GM21381 (cell line): ENCODE results near the gene EEF1AKMT3.

Source experiments
- ATAC-seq: cut with Tn5 transposase; IDR thresholded peaks from one replicate; pipeline ENCODE4 v1.9.1; 2021; ENCODE audit warnings: mild to moderate bottlenecking, moderate library complexity; ENCODE audit not compliant: unreplicated experiment

Gene EEF1AKMT3

DNA sequence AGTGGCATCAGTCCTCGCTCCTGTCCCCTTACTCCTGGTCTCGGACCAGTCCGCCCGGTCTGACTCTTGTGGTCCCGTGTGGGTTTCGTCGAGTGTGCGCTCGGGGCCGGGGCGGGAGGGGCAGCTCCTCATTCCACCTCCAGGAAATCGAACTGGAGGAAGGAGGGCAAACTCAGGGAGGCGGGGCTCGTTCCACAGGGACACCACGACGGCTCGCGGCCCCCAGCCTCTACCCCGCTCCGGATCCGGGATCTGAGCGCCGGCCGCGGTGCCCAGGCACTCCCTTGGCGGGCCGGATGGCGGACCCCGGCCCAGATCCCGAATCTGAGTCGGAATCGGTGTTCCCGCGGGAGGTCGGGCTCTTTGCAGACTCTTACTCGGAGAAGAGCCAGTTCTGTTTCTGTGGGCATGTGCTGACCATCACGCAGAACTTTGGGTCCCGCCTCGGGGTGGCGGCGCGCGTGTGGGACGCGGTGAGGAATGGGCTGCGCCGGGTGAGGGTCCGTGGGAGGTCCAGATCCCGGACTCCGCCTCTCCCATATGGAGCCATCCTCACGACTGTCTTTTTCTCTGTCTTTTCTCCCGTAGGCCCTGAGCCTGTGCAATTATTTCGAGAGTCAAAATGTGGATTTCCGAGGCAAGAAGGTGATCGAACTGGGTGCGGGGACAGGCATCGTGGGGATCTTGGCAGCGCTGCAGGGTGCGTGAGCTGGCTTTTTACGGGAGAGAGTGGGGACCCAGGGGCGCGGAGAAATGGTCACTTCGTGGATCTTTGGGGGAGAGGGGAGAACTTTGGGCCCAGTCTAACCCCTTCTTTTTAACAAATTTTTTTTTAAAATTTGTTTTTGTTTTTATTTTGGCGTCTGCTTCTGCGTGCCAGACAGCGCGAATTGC is at the start of gene EEF1AKMT3:
Gene EEF1AKMT3 (plus strand): TSS at position 186 of the 894 bp plus-strand sequence. CDS start 111 bp downstream, at position 297.
- ATAC-seq: peak; percentile 16

DNA sequence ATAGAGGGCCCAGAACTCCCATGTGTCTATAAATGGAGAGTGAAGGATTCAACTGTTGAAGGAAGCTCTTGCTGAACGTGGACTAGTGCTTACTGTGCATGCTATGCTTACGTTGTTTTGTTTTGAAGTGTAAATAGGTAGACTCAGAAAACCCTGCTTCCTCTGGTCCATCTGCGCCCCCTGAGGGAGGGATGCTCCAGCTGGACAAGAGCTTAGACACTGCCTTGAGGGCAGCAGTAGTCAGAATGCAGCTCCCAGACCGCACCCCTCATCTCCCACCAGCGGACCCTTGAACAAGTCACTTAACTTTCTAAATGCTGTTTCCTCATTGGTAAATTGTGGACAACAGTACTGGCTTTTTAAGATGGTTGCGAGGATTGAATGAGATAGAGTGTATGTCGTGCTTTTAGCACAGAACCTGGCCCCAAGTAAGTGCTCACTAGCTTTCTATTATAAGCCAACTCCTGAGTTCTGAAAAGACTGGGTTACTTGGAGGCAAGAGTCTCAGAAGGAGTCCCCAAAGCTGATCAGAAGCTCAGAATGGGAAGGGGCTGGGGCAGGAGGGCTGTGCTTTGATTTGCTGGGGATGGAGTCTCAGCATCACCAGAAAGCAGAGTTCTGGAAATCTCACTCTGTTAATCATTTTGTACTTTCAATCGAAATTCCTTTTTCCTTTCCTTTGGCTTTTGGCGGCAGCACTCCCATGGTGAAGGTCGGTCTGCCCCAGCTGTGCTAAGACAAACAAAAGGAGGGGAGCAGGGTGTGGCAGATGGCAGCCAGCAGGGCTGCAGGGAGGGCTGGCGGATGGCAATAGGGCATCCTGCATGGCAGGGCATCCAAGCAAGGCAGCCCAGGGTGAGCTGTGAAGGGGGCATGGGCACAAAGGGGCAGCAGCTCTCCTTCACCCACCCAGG is 49.4 kb upstream of the EEF1AKMT3 start:
- no peak for ATAC-seq

DNA sequence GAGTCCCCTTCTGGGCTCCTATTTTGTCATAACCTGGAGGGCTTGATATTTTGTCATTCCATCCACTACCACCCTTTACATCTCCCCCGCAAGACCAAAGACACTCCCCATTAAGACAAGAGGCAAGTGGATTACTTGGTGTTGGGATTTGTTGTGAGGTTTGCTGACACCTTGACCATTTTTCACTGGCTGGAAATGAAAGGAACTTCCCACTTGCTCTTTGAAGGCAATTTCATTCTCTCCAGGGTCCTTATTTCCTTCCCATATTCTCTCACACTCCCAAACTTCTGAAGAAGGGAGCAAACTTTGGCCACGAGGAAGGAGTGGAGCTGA is 48.8 kb upstream of the EEF1AKMT3 start:
- no peak for ATAC-seq

DNA sequence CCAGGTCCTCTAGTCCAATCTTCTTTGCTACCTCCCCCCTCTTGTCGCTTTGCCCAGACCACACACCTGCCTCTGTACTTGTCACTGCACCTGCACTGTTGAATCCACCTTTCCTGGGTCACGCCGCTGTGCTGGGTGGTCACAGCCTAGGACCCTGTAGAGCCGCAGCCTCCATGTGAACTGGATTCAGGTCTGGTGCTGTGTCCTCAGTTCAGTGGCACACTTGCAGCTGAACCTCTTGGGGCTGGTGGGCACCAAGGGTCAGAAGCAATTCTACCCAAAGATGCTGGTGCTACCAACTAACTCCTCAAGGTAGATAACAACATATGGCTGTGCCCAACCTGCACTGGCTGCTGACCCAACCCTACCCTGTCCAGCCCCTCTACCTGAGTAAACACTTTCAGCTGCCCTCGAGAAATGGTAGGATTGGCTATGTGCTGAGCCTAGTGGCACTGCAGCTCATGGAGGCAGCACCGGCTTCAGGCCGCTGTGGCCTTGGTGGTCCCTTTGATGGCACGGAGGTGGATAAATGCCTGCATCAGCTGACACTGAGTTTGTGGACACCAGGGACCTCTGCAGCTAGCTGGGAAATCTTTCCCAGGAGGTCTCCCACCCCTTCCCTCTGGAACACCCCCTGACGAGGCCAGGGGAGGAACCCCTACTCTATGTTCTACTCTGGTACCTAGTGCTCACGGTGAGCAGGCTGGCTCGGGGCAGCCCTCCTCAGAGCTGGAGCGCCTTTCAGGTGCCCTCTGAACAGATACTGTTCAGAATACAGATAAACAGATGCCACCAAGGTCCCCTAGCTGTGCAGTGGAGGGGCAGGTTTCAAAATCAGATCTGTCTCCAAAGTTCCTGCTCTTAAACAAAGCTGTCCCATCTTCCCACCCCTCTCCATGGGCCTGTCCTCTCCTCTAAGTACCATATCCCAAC is 48.1 kb upstream of the EEF1AKMT3 start:
- no peak for ATAC-seq

DNA sequence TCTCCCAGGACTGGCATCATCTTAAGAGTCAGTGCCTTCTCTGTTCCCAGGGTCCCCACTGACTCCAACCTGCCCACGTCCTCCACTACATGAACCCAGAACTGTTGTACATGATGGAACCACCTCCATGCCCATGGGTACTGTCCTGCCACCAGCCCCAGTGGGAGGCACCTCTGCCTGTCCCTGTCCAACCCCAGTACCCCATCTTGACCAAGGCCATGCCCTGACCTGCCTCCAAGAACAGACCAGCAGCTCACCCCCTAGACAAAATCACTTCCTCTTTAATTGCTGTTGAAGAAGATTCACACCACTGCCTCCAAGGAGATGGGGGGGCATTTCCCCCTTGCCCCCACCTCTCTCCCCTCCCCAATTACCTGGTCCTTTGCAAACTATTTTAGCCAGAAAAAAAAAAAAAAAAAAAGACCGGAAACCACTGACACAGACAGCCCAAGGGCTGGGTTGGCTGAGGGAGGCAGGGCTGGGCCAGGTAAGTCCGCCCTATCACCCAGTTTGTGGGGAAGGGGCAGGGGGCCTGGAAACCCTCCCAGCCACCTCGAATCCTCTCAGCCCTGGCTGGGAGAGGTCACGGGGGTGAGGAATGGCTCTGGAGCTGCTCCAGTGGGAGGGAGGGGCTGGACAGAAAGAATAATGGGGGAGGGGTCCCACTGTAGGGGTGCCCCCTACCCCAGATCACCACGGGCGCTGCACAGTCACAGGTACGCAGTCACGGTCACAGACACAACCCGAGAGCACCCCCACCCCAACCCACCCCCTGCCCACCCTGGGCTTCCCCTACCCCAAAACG is 47.3 kb upstream of the EEF1AKMT3 start:
- no peak for ATAC-seq

DNA sequence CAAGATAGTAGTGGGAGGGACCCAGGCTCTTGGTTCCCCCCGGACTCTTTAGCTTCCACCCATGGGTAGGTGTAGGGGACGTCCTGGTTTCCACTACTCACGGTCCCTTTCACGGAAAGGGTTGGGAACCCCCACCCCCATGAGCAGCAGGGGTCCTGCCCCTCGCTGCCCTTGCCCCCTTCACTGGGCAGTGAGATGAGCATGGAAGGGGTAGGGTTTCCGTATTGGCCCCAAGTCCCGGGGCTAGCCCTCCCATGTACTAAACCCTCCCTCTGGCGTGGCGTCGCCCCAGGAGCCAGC is 46.6 kb upstream of the EEF1AKMT3 start:
- no peak for ATAC-seq

DNA sequence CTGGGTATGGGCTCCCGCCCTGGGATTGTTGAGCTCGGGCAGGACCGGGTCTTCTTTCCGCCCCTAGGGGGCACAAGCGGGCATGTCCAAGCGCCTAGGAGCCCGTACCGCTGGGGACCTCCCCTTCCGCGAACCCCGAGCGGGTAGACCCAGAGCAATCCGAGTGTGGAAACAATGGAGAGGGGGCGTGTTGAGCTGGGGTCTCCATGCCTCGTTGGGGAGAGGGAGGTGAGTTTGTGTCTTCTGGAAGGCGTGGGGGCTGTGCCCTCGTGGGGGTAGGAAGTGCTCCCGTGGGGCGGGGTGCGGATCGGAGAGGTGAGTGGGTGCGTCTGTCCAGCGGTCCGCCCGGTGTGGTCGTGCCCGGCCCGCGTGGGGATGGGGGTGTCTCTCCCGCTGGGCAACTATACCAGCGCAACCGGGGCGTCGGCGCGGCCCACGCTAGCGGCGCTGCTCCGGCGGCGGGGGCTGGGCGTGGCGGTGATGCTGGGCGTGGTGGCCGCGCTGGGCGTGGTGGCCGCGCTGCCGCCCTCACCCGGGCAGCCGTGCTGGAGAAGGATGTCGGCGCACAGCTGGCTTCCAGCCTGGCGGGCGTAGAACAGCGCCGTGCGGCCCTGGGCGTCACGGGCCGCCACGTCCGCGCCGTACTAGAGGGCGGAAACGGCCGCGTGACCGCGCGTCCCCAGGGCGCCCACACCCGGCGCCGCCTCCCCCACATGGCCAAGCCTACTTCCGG is 46.1 kb upstream of the EEF1AKMT3 start:
- no peak for ATAC-seq

DNA sequence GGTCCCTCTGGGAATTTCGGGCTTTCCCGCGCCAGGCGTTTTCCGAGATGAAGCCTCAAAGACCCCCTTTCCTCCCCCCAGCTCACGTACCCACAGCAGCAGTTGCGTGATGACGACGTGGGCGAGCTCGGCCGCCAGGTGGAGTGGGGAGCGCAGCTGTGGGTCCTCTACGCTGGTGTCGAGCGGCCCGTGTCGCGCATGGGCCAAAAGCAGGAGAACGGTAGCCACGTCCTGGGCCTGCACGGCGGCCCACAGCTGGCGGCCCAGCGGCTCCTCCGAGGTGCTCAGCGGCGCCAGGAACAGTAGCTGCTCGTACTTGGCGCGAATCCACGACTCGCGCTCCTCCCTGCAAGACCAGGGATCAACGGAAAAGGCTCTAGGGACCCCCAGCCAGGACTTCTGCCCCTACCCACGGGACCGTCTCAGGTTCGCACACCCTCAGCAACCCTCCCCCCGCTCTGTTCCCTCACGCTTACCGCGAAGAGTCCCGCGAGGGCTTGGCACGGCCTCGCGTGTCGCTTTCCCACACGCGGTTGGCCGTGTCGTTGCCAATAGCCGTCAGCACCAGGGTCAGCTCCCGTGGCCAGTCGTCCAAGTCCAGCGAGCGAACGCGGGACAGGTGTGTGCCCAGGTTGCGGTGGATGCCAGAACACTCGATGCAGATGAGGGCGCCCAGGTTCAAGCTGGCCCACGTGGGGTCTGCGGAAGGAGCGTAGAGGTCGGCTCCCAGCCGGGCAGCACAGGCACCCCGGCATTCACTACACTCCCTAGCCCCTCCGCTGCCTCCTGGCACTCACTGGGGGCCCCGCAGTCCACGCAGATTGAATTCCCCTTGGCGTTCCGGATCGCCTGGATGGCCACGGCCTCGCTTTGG is 45.3 kb upstream of the EEF1AKMT3 start:
- no peak for ATAC-seq

DNA sequence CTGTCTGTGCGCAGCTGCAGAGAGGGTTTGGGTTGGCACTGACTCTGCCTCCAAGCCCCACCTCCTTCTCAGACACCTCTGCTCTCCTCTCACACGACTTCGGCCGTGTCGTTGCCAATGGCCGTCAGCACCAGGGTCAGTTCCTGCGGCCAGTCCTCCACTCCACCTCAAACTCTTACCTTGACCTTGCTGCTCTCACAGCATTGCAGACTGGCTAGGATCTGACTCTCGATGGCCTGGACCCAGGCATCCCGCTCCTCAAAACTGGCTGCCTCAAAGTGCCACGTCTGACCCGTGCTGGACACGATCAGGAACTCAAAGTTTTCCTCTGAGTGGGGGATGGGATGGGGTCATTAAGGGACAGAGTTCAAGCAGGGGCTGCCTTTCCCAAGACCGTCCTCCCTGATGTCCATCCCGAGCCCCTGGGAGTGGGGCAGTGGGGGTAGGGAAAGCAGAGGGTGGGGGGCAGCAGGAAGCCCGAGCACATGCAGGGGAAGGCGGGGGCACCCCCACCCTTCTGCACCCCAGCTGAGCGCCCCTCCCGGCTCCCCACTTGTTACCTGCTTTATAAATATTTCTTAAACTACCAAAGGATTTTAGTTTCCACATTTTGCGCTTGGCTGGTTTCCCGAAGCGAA is 44.5 kb upstream of the EEF1AKMT3 start:
- no peak for ATAC-seq

DNA sequence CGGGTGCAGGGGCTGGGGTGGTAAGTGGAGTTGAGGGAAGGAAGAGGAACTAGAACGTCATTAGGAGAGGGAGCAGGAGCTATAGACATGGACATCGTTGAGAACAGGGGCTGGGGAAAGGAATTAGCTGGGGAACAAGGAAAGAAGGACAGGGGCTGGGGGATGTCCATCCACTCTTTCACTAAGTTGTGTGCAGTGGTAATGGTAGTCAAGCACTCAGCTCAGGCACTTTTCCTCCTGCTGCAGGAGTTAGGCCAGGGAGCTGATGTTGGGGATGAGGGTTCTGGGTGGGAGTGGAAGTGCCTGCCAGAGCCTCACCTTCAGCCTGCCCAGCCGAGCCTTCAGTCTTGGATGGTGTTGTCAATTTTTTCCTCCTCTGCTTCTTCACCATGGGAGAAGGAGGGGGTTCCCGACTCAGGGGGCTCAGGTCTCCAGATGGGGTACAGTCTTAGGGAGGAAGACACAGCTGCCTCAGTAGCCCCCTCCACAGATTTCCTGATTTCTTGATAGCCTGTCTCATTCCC is 43.0 kb upstream of the EEF1AKMT3 start:
- no peak for ATAC-seq

DNA sequence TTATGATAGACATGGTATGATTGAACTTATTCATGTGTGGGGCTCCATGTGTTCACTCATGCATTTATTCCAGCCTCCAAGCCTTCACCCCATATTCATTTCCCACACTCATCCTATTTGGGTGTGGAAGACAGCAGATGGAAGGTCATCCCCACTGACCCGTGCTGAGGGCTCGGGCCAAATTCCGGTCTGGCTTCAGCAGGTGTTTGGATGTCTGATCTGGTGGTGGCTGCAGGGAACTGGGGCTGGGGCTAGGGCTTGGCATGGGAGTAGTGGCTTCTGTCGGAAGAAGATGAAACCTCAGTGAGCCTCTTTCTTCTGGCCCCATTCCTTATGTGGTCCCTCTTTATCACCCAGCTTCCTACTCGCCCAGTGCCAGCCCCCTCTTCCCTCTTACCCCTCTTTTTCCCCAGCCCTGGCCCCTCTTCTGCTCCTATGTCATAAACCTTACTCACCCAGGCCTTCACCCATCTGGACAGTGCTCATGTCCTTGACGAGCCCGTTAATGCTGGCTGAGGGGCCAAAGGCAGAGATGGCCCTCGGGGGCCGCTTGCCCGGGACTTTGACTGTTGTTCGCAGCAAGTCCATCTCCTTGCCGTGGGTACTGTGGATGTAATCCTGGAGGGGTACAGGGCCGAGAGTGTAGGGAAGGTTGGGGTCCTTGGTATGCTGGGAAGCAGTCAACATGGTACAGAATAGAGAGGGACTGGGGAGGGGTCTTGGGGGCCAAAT is 41.9 kb upstream of the EEF1AKMT3 start:
- ATAC-seq: no peak

DNA sequence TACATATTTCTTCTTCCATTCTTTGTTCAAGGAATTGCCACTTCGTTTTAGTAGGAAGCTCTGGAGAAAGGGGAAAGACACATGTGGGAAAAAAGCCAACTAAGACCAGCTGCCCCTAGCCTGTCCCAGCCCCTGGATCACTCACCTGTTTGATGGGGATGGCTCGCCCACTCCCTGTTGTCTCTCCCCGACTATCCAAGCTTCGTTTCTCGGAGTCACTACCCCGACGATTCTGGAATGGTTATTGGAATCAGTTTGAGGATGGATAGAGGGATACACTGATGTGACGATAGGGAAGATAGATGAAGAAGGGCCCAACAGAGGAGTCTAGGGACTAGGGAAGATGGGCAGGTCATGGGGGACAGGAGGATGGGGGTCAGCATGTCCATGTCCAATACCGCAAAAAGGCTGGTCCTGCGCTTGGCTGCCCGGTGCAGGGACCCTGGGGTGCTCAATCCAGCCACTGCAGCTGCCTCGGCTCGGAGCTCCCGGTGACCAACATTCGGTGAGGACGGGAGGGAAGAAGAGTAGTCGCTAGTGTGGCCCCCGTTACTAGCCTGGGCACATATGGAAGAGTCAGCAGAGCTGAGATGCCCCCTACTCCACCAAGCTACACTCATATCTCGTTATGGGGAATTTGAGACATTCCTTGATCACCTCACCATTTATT is 40.9 kb upstream of the EEF1AKMT3 start:
- ATAC-seq: no peak

DNA sequence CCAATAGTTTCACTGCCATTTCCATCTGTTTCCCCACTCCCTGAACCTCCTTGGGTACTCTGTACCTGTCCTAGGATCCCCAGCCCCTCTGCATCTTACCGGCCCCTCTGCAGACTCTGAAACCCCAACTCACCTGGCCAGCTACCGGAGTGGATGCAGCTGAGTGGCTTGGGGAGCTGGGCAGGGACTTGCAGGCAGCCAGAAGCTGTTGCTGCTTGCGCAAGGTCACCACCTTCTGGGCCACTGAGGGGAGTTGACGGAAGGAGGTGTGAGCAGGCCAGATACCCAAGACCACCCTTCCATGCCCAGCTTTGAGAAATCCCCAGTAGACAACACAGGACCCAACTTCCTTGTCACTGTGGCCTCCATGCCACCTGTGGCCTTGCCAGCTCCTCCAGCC is 40.1 kb upstream of the EEF1AKMT3 start:
- no peak for ATAC-seq

DNA sequence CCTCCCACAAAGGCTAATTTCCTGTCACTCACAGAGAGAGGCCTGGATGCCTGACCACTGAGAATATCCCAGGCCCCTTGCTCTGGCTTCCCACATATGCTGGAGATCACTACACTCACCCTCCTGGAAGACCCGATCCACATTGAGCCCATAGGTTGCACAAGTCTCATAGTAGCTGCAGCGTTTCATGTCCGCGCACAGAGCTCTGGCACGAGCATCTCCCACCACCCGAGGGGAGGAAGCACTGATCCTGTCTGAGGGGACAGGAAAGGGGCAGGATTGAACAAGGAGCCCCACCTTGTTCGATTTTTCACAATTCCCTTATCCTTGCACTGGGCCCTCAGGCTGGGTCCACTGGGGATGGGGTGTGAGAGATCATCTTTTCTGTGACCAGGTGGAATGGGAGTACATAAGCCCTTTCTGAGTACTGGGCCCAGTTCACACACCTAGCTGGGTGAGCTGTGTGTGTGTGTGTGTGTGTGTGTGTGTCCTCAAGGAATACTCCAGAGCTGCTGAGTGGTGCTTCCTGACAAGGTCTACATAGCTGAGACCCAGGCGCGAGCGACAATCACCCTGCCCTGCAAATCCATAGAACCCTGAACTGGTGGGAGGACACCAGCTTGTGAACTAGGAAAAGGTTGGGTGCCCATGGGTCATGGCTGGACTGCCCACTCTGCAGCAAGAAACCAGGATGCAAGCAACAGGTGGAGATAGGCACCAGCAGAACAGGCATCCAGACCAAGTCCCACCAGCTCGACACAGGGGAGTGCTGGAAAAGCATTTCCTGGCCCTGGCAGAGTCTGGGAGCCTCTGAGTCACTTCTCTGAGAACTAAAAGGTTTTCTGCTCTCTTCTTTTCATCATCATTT is 39.5 kb upstream of the EEF1AKMT3 start:
- ATAC-seq: no peak

DNA sequence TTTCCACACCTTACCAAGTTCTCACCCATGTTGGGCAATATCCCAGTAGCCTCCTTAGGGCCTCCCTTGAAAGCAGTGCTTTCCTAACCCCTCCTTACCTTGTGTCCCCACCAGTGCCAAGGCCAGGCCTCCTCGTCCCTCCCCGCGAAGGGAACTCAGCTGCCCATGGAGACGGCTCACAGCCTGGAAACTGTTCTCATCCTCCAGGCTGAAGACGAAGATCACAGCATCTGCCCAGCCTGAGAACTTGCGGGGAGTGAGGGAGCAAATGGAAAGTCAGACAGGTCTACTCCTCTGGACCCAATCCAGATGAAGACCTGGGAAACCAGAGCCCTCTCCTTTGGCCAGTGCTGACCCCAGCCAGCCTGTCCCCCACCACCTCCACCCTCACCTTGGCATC is 38.5 kb upstream of the EEF1AKMT3 start:
- ATAC-seq: no peak

DNA sequence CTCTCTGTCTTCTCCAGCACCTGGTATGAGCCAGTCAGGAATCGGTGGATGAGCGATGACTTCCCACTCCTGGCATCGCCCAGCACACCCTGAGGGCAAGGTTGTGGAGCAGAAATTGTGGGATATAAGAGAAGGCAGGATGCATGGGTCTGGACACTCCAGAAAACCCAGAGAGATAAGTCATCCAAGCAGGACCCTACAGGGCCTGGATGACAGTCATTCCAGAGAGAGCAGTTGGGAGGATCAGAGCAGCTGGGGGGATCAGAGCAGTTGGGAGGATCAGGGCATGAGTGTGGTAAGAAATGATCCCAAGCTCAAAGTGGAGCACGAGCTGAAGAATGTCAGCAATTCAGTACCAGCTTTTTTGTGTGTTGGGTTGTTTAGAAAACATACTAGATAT is 37.8 kb upstream of the EEF1AKMT3 start:
- no peak for ATAC-seq
